GM19351 (cell line): ENCODE results near the gene SFI1.

Experiments
- ATAC-seq: cut with Tn5 transposase; IDR thresholded peaks from one replicate; pipeline ENCODE4 v1.9.1; 2021; ENCODE audit warnings: mild to moderate bottlenecking, moderate library complexity; ENCODE audit not compliant: unreplicated experiment

The SFI1 gene

DNA sequence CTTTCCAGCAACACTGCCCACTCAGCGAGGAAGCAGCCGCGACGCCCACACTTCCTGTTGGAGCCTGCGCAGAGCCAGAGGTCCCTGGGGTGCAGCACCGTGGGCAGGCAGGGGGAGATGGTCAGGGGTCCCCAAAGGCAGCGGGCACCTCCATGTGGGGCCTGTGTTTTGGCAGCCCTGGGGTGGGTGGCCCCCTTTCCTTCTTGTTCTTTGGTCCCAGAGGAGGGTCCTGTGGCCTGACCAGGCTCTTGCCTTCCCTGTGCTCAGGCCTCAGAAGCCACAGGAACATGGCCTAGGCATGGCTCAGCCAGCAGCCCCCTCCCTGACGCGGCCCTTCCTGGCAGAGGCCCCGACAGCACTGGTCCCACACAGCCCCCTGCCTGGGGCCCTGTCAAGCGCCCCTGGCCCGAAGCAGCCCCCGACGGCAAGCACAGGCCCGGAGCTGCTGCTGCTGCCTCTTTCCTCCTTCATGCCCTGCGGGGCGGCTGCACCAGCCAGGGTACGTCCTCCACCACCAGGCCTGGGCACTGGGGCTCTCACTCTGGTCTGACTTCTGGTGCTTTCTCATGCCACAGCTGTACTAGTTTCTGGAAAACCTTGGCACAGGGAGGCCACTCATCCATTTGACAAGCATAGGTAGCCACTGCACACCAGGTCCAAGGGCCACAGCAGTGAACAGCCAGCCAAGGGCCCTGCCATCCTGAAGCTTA lies 118.6 kb downstream of the SFI1 start:
- no peak for ATAC-seq

DNA sequence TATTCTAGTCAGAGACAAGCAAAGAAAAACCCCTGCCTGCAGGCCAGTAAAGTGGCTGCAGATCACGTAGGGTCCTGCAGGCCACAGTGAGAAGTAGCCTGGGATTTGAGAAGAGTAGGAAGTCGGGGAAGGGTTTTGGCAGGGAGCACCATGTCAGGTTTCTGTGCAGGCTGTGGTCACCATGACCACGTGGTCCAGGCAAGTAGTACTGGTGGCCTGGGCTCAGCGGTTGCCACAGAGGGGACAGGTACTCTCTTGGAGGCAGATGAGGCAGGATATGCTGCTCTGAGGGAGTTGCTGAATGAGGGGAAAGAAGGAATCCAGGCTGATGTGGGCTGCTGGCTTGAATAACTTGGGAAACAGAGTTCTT lies 119.1 kb downstream of the SFI1 start:
- ATAC-seq: no peak

DNA sequence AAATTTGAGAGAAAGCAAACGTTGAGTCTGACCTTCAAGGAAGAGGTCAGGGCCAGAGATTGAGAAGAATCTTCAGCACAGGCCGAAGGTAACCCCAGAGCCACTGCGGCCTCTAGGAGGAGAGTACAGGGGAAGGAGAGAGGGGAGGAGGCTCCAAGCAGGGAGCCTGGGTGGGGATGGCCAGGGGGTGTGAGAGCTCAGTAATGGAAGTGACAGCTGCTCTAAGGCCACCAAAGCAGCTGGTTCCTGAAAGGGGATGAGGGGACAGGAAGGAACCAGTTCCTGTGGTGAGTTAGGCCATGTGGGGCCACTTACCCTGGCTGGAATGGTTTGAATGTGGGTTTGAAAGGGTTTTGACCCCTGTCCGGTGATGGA lies 119.6 kb downstream of the SFI1 start:
- ATAC-seq: peak; percentile 18

DNA sequence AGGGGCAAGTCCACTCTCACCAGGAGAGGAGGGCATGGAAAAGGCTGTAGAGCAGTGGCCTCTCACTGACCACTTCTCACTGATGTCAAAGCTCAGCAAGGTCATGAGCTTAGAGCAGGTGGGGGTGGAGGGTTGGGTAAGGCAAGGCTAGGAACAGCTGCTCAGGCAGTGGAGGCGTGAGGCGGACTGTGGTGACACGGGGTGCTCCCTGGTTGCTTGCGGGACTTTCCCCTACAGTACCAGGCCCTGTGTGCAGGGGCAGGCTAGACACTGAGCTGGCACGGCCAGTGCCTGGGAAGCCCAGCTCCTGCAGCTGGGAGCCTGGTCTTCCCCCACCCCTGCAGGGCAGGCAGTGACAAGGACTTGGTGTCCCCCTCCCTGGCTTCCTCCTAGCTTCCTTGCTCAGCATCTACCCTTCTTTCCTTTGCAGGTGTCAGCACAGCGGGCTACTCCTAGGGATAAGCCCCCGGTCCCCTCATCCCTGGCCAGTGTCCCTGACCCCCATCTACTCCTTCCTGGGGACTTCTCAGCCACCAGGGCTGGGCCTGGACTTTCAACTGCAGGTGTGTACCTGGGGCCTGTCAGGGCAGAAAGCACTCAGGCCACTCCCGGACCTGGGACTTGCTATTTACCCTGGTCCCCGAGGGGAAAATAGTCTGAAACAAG lies 120.1 kb downstream of the SFI1 start:
- ATAC-seq: peak; percentile 67

DNA sequence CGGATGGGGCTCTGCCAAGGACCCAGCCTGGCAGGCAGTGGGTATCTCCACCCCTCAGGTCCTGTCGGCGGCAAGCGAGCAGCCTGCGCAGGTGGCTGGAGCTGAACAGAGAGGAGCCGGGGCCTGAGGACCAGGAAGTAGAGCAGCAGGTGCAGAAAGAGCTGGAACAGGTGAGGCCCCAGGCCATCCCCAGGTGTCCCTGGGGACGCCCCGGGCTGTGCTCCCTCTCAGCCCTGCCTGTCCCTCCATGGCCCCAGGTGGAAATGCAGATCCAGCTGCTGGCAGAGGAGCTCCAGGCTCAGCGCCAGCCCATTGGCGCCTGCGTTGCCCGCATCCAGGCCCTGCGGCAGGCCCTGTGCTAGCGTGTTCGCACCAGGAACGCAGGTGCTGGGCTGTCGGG lies 121.7 kb downstream of the SFI1 start:
- no peak for ATAC-seq

DNA sequence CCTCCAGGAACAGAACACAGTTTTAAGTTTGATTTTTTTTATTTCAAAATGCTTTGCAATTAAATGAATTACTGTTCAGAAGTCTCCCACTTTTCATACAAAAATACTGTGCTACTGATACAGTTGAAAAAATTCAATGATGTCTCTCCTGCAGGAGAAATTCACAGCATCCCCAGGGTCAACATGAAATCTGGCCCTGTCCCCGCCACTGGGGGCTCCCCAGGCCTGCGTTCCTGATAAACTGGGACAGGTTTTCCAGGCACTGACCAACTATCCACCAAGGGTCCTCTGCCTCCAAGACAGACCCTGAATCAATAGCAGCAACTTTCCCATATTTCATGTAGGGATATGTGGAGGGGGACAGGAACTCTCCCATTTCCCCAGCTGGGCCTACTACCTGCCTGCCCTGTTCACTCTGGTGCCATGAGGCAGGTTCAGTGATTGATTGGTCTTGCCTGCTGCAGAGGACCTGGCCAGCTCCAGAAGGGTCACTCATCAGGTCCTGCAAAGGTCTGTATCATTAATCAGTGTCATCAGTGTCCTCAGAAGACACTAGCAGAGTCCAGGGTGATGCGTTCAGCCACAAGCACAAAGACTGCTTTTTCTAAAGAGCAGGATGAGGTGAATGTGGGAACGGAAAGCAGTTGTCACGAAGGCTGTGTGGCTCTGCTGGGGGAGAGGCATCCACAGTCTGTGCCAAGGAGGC lies 122.3 kb downstream of the SFI1 start:
- ATAC-seq: no peak

DNA sequence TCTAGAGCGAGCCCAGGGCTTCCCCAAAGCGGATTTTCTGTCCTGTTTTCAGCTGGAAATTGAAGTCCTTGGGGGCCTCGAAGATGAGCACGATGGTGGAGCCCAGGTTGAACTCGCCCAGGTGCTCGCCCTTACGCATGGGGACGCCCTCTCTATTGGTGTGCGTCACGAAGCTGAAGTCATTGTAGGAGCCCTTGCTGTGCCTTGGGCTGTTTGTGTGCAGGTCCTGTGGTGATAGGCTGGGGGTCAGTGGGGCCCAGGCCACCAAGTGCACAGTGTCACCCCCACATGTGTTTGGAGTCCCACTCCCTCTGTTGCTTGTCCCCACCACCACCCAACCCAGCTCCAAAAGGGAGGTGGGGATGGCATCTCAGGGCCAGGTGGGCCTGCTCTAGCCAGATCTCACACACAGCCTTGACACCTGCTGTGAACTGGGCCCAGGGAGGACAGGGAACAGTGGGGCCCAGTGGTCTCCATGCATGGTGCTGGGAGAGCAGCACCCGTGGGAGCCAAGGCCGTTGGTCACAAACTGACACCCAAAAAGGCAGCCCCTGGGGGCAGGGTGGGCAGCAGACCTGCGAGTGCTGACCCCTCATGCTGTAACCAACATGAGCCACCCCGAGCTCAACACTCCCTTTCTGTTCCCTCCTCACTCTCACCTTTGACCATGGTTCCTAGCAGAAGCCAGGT lies 123.4 kb downstream of the SFI1 start:
- ATAC-seq: no peak

DNA sequence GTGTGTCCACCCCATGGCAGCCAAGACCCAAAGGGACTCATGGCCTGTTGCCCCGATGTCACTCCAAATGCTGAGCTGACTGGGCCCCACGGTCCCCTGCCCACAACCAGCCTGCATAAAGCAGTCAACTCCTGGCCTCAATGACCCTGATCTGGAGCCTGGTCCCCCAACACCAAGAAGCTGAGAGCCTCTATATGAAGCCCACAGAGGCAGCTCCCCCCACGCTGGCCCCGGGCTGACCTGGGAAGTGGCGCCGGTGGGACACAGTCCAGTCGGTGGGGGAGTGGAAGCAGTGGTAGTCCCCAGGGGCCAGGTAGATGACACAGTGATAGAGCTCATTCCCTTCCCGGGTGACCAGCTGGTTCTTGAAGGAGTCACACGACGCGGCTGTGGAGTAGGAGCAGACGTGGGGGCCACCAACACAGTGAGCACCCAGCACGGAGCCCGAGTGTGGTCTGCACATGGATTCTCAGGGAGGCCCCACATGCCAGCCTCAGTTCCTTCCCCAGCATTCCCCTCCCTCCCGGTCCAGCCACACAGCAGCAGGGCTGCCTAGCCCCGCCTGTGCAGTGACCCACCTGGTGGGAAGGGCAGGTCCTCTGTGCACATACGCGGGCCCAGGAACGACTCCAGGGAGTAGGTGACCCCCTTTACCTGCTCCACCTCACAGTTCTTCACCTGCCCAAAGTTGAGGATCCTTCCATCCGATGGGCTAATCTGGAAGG lies 124.6 kb downstream of the SFI1 start:
- ATAC-seq: no peak

DNA sequence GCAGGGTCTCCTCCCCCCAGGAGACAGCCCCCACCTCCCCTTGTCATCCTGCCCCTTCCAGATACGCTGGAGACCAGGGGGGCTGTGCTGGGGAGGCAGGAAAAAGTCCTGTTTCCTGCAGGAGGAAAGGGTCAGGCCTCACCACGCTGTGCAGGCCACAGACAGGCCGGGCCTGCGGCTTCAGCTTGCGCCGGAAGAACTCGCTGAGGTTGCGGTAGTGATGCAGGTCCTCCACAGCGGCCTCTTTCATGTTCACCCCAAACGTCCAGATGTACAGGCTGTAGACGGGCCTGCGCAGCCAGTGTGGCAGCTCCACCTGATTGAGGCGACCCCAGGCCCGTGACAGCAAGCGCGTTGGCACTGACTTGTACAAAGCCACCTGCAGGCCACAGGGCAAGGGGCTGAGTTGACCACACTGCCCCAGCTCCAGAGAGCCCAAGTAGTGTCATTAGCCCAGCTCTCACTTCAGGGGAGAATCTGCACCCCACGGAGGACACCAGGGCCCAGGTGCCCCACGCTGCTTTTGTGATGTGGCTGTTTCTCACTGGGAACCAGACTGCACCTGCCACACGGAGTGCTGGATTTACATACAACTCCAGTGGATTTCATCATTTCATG lies 125.3 kb downstream of the SFI1 start:
- ATAC-seq: no peak

DNA sequence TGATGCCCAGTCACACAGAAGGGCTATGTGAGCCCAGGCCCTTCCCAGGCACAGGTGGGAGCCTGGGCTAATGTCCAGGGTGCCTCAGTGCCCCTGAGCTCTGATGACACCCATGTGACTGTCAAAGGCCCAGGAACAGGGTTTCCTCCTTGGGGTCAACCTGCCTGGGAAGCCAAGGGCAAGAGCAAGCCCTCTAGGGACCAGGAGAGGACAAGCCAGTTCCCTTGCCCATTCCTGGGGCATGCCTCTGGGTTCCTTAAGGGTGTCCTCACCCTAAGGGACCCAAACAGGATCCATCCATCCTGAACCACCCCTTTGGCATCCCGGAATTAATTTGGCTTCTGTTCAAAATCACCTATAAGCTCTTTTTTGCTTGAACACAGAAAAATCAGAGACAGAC lies 126.6 kb downstream of the SFI1 start:
- ATAC-seq: no peak

DNA sequence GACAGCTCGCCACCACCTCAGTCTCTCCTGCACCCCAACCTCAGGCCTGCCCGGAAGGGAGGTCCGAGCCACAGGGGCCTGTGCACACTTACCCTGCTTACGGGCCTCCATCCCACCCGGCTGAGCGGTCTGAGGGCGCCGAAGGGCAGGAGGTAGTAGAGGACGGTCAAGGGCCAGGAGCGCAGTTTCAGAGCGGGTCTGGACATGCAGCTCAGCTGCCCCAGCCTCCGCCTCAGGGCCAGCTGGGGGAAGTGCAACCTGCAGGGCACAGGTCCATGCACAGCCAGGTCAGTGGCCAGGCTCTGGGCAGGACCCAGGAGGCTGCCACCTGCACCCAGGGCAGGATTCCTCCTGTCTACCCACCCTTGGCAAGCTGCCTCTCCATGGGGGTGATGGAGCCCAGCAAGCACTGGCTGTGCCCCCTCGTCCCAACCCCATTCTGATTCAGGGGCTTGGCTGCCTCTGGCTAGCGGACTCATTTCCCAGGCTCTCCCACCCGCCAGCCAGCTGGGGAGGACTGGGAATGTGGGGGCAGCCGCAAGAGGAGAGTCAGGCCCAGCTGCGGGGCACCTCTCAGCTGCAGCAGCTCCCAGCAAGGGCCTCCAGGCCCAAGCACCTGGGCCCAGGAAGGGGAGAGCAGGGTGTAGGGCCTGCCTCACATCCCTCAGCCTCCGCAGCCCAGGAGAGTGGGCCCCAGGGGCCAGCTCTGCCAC lies 127.4 kb downstream of the SFI1 start:
- no peak for ATAC-seq

DNA sequence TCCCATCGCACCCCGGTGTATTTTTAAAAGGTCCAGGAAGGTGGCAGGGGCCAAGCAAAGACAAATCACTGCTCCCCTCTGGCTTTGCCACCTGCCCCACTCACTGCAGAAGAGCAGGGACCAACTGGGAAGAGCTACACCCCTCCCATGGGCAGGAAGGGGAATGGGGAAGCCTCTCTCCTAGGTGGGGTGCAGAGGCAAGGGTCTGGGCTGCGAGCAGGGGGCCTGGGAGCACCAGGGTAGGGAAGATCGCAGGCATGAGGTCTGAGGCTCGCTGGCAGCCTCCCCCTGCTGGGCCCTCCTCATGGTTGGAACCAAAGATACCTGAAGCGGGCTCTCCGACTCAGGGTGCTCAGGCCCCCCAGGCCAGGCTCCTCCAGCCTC lies 128.9 kb downstream of the SFI1 start:
- no peak for ATAC-seq

DNA sequence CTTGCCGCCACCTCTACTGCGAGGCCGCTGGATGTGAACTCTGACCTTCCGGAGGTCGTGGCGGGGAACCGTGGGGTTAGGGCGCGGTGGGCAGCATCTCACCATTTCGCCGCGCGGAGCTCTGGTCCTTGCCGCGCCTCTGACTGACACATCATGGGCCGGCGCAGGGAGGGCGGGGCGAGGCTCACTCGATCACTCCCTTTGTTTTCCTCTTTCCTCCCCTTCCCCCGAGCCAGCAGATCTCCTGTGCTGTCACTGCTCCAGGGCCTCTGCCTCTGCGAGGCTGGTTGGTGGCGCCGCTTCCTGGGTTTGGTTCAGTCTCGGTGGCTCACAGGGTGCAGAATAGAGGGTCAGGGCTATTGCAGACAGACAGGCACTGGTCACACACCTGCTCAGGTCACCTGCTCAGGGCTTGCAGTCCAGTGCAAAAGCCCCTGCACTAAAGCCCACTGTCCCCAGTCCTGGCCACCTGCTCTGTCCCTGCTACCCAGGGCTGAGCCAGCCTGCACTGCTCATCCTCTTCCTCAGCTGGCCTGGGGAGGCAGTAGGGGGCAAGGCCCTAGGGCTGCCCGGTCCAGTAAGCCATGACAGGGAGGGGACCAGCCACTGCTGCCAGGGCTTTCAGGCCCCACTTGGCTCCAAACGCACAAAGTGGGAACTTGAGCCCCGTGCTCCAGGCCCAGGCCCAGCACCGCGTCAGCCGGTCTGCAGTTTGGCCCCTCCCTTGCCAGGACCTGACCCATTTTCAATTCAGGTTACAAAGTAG lies 129.5 kb downstream of the SFI1 start:
- no peak for ATAC-seq

DNA sequence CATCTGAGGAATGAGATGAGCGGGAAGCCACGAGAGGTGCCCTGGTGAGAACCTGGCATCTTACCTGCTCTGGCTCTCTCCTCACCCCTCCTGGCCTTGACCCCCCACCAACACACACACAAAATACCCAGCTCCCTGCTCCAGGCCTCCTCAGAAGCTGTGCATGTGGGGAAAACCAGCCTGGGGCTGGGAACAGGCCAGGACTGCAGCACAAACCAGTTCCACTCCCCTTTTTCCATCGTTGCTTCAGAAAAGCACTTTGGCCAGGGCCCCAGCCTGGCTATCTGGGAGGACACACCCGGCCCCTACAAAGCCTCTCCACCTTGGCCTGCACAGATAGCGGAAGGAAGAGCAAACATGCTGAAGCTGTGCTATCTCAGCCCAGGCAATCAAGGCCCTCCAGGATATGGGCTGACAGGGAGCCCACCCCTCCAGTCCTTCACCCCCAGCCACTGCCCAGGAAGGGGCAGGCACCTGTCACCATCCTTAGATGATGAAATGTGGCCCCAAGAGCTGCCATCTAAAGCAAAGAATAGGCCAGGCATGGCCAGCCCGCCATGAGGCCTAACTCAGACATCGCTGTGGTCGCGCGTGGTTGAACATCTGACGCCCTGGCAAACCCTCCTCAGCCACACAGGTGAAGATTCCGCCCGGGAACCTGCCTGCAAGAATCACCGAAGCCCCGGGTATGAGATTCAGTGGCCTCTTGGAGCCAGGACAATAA lies 130.3 kb downstream of the SFI1 start:
- no peak for ATAC-seq

DNA sequence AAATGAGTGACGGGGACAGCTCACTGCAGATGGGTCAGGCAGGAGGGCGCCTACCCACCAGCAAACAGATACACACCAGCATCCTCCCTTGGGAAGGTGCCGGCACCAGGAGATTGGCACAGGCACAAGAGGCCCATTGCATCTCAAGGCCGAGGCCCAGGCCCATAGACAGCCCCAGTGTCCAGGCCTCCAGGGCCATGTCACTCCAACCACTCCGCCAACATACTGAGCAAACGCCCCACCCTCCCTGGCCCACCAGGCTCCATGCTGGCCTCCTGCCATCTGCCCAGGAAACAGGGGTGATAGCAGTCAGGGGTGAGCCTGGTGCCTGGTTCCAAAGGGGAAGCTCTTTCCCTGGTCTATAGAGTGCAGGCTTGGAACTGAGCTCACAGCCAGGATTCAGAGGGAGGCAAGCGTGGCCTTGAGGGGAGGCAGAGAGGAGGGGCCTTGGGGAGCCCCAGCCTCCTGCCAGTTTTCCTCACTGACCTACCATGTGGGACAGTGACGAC lies 130.9 kb downstream of the SFI1 start:
- ATAC-seq: no peak

DNA sequence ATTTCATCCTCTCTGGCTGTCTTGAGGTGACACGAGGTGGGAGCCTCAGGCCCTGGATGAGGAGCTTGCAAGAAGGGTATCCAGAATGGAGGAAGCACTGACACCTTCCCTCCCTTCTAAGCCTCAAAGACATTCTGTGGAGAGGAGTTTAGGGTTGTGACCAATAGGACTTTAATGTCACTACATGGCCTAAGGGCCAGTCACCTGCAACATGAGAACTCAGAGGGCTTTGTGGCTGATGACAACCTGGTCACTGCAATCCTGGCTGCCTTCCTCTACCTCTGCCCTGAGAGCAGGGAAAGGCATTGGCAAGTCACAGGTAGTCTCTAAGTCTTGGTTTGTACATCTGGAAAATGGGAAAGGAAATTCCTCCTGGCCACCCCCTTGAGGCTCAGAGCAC lies 132.0 kb downstream of the SFI1 start:
- no peak for ATAC-seq

DNA sequence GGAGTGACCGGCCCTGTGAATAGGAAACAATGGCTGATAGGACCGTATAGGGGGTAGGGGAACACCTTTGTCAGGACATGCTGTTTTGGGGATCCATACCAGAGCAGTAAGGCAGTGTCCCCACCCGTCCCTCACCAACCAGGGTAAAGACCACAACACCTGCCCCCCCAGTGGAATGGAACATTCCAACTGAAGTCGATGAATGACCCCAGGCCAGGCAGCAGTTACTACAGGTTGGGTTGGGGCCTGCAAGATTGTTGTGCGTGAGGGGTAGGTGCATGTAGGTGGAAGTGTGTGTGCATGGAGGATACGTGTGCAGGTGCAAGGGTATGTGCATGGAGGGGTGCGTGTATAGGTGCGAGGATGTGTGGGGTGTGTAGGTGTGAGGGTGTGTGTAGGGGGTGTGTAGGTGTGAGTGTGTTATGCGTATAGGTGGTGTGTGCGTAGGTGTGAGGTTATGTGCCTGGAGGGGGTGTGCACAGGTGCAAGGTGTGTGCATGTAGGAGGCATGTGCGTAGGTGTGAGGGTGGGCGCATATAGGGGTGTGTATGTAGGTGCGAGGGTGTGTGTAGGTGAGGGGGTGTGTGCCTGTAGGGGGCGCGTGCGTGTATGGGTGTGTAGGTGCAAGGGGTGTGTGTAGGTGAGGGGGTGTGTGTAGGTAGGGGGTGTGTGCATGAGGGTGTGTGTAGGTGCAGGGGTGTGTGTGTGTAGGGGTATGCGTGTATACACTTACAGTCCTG lies 132.8 kb downstream of the SFI1 start:
- no peak for ATAC-seq

DNA sequence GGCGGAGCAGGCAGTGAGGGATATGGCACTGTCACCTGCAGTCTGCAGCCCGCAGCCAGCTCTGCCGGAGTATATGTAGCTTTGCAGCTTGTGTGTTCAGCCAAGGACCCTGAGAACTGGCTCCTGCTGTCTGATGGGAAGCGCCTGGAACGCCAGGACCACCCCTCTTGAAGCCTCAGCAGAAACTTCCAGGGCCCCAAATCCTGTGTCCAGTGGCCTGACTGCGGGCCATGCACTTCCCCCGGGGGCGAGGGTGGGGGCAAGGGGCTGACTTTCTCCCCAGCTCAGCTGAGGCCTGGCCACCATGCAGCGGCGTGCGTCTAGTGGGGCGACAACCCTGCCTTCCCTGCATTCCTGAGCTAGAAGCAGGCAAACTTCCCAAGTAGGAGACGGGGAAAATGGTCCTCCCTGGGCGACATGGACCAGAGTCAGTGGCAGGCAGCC lies 133.4 kb downstream of the SFI1 start:
- no peak for ATAC-seq
